Activated B cell treated with CpG ODN at 0.5 μM for 24 hours (primary cell): ENCODE data around the gene SLC25A43. TPM values are rescaled to one million over a fixed set of nuclear protein-coding genes. Genes with fewer than 3 reads are reported as not detected.
"Not testable (repeated sequence)": the region's sequence is repeated elsewhere in the genome, so short reads cannot be mapped to it uniquely, and the experiment has no call there.

Experiments
- ATAC-seq: fragments of 200-7000 bp; cut with Tn5 transposase; one replicate; pipeline ENCODE4 v1.10.0; 2021; ENCODE audit warnings: low read depth, mild to moderate bottlenecking, moderate library complexity
- CTCF ChIA-PET: fragments of 350-600 bp; sonication (Branson Sonifier 250); formaldehyde crosslinking; loops from one replicate; lab custom pipeline; 2021; ENCODE audit warnings: antibody characterized with exemption; lab: Charles Lee
- POLR2A ChIA-PET: fragments of 350-600 bp; sonication (Branson Sonifier 250); formaldehyde crosslinking; loops from one replicate; lab custom pipeline; 2021; ENCODE audit warnings: antibody characterized with exemption; lab: Charles Lee
- DNase-seq: peaks from one replicate; pipeline ENCODE4 v3.0.0; 2022
- H3K27ac Mint-ChIP-seq: one replicate; pipeline ENCODE4 v1.8.0; 2020; ENCODE audit warnings: mixed read lengths
- H3K27me3 Mint-ChIP-seq: one replicate; pipeline ENCODE4 v1.8.0; 2021; ENCODE audit warnings: mixed read lengths
- H3K36me3 Mint-ChIP-seq: one replicate; pipeline ENCODE4 v1.8.0; 2021; ENCODE audit warnings: low read depth, mixed read lengths
- H3K4me1 Mint-ChIP-seq: one replicate; pipeline ENCODE4 v1.8.0; 2021; ENCODE audit warnings: mixed read lengths
- H3K4me3 Mint-ChIP-seq: one replicate; pipeline ENCODE4 v1.8.0; 2020; ENCODE audit warnings: mild to moderate bottlenecking, mixed read lengths
- H3K9me3 Mint-ChIP-seq: one replicate; pipeline ENCODE4 v1.8.0; 2020; ENCODE audit warnings: mixed read lengths
- intact Hi-C: fragments of 100-400 bp; cut with micrococcal nuclease; formaldehyde crosslinking; loops from one replicate; pipeline ENCODE4 v1.15.1; 2024
- total RNA-seq: library from RNA; stranded (reverse); gene quantifications from 2 replicates; pipeline ENCODE4 v1.2.3, GENCODE V29; 2022
- TF ChIP-seq, protein P1 (sequence below): fragments of 200-600 bp; IDR thresholded peaks from one replicate; pipeline ENCODE4 v1.8.0; 2022; ENCODE audit warnings: antibody characterized with exemption, mild to moderate bottlenecking

SLC25A43 gene
- total RNA-seq, 1 donor from 2014 or later: 11.0 TPM

DNA sequence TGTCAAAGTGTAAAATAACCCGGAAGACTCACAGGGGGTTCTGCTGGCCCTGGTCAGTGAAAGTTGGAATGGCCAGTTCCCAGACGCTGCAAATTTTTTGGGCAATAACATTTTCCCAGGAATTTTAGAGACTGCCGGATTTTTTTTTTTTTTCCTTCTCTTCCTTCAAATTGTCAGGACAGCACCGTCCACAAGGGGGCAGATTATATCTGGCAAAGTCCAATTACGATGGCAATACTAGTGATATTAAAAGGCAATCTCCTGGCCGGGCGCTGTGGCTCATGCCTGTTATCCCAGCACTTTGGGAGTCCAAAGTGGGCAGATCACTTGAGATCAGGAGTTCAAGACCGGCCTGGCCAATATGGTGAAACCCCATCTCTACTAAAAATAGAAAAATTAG lies 89.6 kb downstream of the SLC25A43 start:
- H3K27ac Mint-ChIP-seq: no peak overlapping the region
- peak; percentile 37 for ATAC-seq
- POLR2A ChIA-PET: interaction anchor here (0.6 kb wide), 1 partner anchor 133 kb away, joined by 5 read pairs; no protein-coding TSS in a partner anchor

DNA sequence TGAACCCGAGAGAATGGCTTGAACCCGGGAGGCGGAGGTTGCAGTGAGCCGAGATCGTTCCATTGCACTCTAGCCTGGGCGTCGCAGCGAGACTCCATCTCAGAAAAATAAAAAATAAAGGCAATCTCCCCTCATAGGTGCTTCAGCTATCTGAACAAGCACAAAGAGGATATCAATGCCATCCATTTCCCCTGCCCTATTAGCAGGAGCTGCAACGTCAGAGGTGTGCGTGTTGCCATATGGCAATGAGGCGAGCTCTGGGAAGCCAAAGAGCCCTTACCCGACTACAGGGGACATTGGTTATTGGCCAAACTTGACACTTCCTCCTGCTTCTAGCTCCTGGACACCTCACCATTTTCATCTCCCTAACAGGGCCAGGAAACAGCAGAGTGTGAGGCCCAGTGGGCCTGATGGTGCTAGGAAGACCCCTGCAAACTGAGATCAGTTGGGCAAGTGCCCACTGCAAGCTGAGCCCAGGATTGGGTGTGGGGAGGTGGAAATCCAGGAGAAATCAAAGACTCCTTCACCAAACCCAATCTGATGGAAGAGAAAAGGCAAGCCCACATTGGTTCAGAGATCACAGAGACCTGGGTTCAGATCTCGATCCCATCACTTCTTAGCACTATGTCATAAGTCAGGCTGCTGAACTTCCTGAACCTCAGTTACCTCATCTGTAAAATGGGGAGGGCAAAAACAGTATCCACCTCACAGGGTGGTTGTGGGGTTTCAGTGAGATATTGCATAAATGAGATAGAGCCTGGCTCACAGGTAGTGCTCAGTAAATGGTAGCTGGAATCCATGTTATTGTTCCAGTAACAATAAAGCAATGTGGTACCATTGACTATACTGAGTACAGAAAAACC lies 90.3 kb downstream of the SLC25A43 start:
- no peak for DNase-seq
- H3K27ac Mint-ChIP-seq: no peak overlapping the region
- no peak for ATAC-seq
- POLR2A ChIA-PET: interaction anchor here (0.6 kb wide), 1 partner anchor 132 kb away, joined by 5 read pairs; no protein-coding TSS in a partner anchor
- no peak overlapping the region for H3K4me3 Mint-ChIP-seq
- no peaks in the 10 kb centered on the region for H3K36me3 Mint-ChIP-seq
- H3K27me3 Mint-ChIP-seq: no peaks in the 10 kb centered on the region
- TF ChIP-seq, protein P1, sequence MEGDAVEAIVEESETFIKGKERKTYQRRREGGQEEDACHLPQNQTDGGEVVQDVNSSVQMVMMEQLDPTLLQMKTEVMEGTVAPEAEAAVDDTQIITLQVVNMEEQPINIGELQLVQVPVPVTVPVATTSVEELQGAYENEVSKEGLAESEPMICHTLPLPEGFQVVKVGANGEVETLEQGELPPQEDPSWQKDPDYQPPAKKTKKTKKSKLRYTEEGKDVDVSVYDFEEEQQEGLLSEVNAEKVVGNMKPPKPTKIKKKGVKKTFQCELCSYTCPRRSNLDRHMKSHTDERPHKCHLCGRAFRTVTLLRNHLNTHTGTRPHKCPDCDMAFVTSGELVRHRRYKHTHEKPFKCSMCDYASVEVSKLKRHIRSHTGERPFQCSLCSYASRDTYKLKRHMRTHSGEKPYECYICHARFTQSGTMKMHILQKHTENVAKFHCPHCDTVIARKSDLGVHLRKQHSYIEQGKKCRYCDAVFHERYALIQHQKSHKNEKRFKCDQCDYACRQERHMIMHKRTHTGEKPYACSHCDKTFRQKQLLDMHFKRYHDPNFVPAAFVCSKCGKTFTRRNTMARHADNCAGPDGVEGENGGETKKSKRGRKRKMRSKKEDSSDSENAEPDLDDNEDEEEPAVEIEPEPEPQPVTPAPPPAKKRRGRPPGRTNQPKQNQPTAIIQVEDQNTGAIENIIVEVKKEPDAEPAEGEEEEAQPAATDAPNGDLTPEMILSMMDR: no peak
- intact Hi-C loops: loop anchor here (2.0 kb wide), 1 partner anchor 23 kb away; no protein-coding TSS in a partner anchor
- CTCF ChIA-PET: interaction anchor here (0.6 to 2.3 kb wide), 4 partner anchors 9 to 23 kb away, joined by 3 to 8 read pairs (median 4); no protein-coding TSS in a partner anchor
- peaks cover 2% of the 10 kb centered on the region for H3K4me1 Mint-ChIP-seq
- no peaks in the 10 kb centered on the region for H3K9me3 Mint-ChIP-seq

More for the DNA sequence above, 89.6 kb downstream of the SLC25A43 start:
- no peak for DNase-seq
- Mint-ChIP-seq H3K4me3 (no peak overlapping the region), H3K9me3 (no peaks in the 10 kb centered on the region), H3K27me3 (no peaks in the 10 kb centered on the region), H3K36me3 (no peaks in the 10 kb centered on the region), H3K4me1 (peaks cover 2% of the 10 kb centered on the region)
- TF ChIP-seq, protein P1: no peak
- CTCF ChIA-PET: interaction anchor here (0.6 to 2.3 kb wide), 6 partner anchors 10 to 121 kb away, joined by 3 to 8 read pairs (median 3); no protein-coding TSS in a partner anchor
- intact Hi-C loops: loop anchor here (2.0 kb wide), 1 partner anchor 24 kb away; no protein-coding TSS in a partner anchor

DNA sequence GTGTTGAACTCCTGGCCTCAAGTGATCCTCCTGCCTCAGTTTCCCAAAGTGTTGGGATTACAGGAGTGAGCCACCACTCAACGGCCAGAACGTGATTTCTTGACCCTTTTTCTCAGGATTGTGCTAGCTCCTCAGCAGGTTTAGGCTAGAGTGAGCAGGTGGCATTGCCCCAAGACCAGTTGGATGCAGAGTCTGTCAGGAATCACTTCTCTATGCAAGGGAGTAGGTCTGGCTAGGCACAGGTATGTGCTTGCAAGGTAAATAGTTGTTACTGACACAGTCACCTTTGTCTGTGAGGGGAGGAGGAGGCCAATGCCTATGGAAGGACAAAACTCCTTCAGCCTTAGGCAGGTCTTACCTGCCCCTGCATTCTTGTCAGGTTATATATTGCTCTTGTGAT lies 93.3 kb downstream of the SLC25A43 start:
- DNase-seq: no peak
- intact Hi-C loops: no loop called here
- H3K27me3 Mint-ChIP-seq: no peaks in the 10 kb centered on the region
- no peaks in the 10 kb centered on the region for H3K9me3 Mint-ChIP-seq
- H3K27ac Mint-ChIP-seq: no peak overlapping the region
- ChIA-PET CTCF (interaction anchor here (1.6 kb wide), 1 partner anchor 10 kb away, joined by 4 read pairs; no protein-coding TSS in a partner anchor), POLR2A (no interaction called here)
- no peak for ATAC-seq
- H3K4me3 Mint-ChIP-seq: no peak overlapping the region
- TF ChIP-seq, protein P1: no peak
- no peaks in the 10 kb centered on the region for H3K36me3 Mint-ChIP-seq
- peaks cover 18% of the 10 kb centered on the region for H3K4me1 Mint-ChIP-seq

DNA sequence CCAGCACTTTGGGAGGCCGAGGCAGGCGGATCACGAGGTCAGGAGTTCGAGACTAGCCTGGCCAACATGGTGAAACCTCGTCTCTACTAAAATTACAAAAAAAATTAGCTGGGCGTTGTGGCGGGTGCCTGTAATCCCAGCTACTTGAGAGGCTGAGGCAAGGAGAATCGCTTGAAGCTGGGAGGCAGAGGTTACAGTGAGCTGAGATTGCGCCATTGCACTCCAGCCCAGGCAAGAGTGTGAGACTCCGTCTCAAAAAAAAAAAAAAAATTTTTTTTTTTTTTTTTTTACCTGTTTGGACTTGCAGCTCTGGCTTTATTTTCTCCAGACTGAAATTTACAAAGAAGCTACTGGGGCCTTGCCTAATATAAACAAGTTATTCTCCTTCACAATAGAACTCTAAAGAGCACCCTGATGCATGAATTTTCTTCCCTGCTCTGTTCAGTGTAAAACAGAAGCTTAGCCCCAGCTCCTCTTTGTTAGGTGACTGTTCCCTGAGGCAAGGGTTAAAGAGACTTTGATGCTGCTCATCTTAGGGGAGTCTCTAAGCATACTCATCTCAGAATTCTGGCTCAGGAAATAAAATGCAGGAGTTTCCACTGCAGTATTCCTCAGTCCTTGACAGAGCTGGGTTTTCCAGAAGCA lies 94.8 kb downstream of the SLC25A43 start:
- H3K36me3 Mint-ChIP-seq, H3K9me3 Mint-ChIP-seq, intact Hi-C loops, H3K27me3 Mint-ChIP-seq, DNase-seq, H3K4me3 Mint-ChIP-seq, CTCF ChIA-PET, H3K27ac Mint-ChIP-seq, ATAC-seq: not testable (repeated sequence)
- peaks cover 17% of the 10 kb centered on the region for H3K4me1 Mint-ChIP-seq
- POLR2A ChIA-PET: interaction anchor here (0.6 kb wide), 1 partner anchor 18 kb away, joined by 8 read pairs; no protein-coding TSS in a partner anchor

DNA sequence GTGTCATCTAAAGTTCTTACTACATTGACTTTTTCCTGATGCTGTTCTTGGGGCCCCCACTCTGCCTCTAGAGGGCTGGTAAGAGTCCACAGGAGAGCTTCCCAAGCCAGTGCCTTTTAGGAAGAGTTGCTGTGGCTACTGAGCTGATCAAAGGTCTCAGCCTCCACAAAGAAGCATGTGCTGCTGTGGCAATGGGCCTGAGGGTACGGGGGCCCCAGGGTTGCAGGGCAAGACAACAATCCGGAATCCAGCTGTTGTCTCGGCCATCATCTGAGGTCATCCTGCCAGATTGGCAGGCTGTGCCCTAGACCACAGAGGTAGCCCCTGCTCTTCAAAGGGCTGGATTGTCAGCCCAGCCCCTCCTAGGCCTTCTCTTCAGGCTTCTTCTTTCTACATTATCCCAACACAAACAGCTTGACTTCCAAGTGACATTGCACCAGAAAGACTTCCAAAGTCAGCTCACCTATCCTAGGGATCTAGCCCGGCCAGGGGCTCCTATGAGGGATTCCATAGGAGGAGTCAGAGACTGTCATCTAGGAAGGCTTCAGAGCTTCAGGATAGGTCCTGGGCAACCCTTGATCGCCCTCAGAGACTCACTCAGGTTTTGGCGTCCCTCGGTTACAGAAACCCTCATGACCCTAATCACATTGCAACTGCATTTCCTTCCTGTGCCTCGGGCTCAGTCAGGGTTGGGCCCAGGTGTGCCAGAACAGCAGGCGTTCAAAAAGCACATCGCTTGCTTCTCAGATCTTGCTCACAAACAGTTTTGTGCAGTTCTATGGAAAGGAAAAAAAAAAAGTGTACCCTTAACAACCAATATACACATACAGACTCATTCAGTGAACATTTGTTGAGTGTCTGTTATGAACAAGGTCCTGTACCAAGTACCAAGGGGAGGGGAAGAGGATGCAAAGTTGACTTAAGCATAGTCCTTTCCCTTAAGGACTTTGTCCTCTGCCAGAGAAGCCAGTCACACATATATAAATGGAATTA lies 96.9 kb downstream of the SLC25A43 start:
- ChIA-PET CTCF (interaction anchor here (1.2 kb wide), 1 partner anchor 13 kb away, joined by 6 read pairs; no protein-coding TSS in a partner anchor), POLR2A (no interaction called here)
- ATAC-seq: no peak
- Mint-ChIP-seq H3K4me3 (no peak overlapping the region), H3K9me3 (no peaks in the 10 kb centered on the region), H3K27me3 (no peaks in the 10 kb centered on the region), H3K36me3 (no peaks in the 10 kb centered on the region), H3K4me1 (peaks cover 23% of the 10 kb centered on the region), H3K27ac (peak overlapping the region; percentile 20)
- no peak for DNase-seq
- TF ChIP-seq, protein P1: no peak
- intact Hi-C loops: no loop called here
